22Rv1 (cell line): Measurements from ENCODE around the gene TRIP10.

Source experiments
- CTCF ChIP-seq: fragments of 450-650 bp; IDR thresholded peaks from 2 replicates; pipeline ENCODE4 v1.5.1; 2017; ENCODE audit warnings: mild to moderate bottlenecking
- ZFX ChIP-seq: fragments of 450-650 bp; IDR thresholded peaks from 2 replicates; pipeline ENCODE4 v1.6.1; 2017; ENCODE audit warnings: antibody characterized with exemption, borderline replicate concordance

GRCh38 chr19:6721773-6722172 is 17.7 kb upstream of the TRIP10 start:
- TF ChIP-seq CTCF (no peak), ZFX (no peak)
